Measurements from ENCODE around the gene ATG13. TPM values are rescaled to one million over a fixed set of nuclear protein-coding genes. Genes with fewer than 3 reads are reported as not detected.
A peak's percentile ranks its signal among the peaks of the same experiment; 100 is the strongest.

Gene ATG13
- total RNA-seq, 6 experiments from 2014 or later, result 34.5 to 60.9 (median 41.1) TPM

DNA sequence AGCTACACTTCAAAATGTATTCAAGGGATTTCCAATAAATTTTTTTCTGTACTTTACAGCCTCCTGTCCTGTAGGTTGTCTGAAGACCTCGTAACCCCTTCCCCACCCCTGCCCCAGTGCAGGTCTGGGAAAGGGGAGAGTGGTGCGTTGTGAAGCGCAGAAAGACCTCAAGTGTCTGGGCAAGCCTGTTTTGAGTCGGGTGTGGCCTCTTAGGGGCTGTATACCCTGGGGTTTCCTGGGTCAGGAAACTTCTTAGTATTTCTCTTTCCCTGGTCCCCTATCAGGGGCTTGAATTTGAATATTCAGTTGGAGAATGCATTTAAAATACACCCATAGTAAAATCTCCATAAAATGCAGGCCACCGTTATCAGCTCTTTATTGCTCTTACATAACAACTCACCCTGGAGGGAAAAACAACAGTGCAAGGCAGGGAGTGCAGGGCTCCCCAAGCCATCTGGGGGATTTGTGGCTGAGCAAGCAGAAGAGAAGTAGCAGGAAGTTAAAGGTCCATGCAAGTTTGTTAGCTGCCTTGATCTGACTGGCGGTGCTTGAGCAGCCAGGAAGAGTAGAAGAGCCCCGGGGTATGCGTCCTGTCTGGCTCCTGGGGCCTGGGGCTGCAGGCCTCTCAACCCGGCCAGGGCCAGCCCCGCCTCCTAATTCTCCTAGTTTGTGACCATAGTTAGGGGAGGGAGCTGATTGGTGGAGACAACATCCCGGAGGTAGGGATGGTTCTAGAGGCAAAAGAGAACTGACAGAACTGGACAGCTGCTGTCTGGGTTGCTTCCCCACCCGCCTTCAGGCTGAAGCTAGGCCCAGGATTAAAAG lies 57.3 kb downstream of the ATG13 start:
- DNase-seq, result peak in 1 of 3 donors; percentile 10
- peak overlapping the region; percentile 74 to 93 (median 87) for H3K27ac ChIP-seq
- intact Hi-C loops (cut with DNase I), result no loop called here
- TF ChIP-seq, protein P1, sequence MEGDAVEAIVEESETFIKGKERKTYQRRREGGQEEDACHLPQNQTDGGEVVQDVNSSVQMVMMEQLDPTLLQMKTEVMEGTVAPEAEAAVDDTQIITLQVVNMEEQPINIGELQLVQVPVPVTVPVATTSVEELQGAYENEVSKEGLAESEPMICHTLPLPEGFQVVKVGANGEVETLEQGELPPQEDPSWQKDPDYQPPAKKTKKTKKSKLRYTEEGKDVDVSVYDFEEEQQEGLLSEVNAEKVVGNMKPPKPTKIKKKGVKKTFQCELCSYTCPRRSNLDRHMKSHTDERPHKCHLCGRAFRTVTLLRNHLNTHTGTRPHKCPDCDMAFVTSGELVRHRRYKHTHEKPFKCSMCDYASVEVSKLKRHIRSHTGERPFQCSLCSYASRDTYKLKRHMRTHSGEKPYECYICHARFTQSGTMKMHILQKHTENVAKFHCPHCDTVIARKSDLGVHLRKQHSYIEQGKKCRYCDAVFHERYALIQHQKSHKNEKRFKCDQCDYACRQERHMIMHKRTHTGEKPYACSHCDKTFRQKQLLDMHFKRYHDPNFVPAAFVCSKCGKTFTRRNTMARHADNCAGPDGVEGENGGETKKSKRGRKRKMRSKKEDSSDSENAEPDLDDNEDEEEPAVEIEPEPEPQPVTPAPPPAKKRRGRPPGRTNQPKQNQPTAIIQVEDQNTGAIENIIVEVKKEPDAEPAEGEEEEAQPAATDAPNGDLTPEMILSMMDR (IDR thresholded peaks at IDR 0.05), result no peak
- TF ChIP-seq POLR2A (IDR thresholded peaks at IDR 0.05), result peak; percentile 26
- H3K4me3 ChIP-seq, result no peak overlapping the region
- H3K36me3 ChIP-seq, result peaks cover 3 to 54% (median 22%) of the 10 kb centered on the region in 4 donors
- H3K4me1 ChIP-seq, result peaks cover 2 to 31% (median 17%) of the 10 kb centered on the region in 4 donors
- no peaks in the 10 kb centered on the region for H3K27me3 ChIP-seq
- ATAC-seq, result peak in 2 of 4 donors; percentile 1 to 12
- WGBS (ENCODE audit: insufficient coverage, low coverage, low lambda C conversion rate, missing lambda C conversion rate), result 53% methylated on average over 4 of the region's 12 CpGs
- H3K9me3 ChIP-seq, result no peaks in the 10 kb centered on the region

- Histone ChIP-seq H3K4me1 (peaks cover 2 to 31% (median 17%) of the 10 kb centered on the region in 4 donors), H3K27ac (peak overlapping the region; percentile 74 to 93 (median 87)), H3K4me3 (no peak overlapping the region), H3K9me3 (no peaks in the 10 kb centered on the region), H3K27me3 (no peaks in the 10 kb centered on the region), H3K36me3 (peaks cover 3 to 55% (median 26%) of the 10 kb centered on the region in 4 donors)
- 21% methylated on average over 3 of the region's 4 CpGs for WGBS (ENCODE audit: insufficient coverage, low coverage, low lambda C conversion rate, missing lambda C conversion rate)
- peak; percentile 55 to 81 (median 72) for DNase-seq
- intact Hi-C loops (cut with DNase I), result no loop called here
- no peak for TF ChIP-seq POLR2A (IDR thresholded peaks at IDR 0.05)
- TF ChIP-seq, protein P1 (IDR thresholded peaks at IDR 0.05), result peak in 1 of 4 donors; percentile 13
- peak; percentile 72 to 83 (median 80) for ATAC-seq
Observed at GRCh38 chr11:46675288-46675851, 58.0 kb downstream of the ATG13 start.

DNA sequence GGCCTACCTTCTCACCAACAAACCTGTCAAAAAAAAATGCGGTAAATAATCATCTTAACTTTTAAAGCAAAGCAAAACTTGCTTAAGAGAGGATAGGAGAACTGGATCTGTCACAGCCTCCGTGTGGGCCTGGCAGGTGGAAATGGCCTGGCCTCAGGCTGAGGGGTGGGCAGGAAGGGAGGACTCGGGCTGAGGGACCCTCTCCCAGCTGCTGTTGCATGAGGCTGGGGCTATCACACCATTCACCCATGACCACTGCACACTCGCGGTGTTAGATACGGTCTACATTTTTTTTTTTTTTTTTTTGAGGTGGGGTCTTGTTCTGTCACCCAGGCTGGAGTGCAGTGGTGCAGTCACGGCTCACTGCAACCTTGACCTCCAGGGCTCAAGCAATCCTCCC lies 58.6 kb downstream of the ATG13 start:
- H3K4me3 ChIP-seq, result no peak overlapping the region
- peak in 1 of 3 donors; percentile 44 for DNase-seq
- no peak for ATAC-seq
- TF ChIP-seq, protein P1 (IDR thresholded peaks at IDR 0.05), result no peak
- no peak for TF ChIP-seq POLR2A (IDR thresholded peaks at IDR 0.05)
- H3K4me1 ChIP-seq, result peaks cover 2 to 31% (median 17%) of the 10 kb centered on the region in 4 donors
- H3K27ac ChIP-seq, result peak overlapping the region; percentile 74 to 93 (median 87)
- H3K27me3 ChIP-seq, result no peaks in the 10 kb centered on the region
- intact Hi-C loops (cut with DNase I), result no loop called here
- peaks cover 3 to 55% (median 28%) of the 10 kb centered on the region in 4 donors for H3K36me3 ChIP-seq
- H3K9me3 ChIP-seq, result no peaks in the 10 kb centered on the region
- 90% methylated on average over 2 of the region's 7 CpGs for WGBS (ENCODE audit: insufficient coverage, low coverage, low lambda C conversion rate, missing lambda C conversion rate)

DNA sequence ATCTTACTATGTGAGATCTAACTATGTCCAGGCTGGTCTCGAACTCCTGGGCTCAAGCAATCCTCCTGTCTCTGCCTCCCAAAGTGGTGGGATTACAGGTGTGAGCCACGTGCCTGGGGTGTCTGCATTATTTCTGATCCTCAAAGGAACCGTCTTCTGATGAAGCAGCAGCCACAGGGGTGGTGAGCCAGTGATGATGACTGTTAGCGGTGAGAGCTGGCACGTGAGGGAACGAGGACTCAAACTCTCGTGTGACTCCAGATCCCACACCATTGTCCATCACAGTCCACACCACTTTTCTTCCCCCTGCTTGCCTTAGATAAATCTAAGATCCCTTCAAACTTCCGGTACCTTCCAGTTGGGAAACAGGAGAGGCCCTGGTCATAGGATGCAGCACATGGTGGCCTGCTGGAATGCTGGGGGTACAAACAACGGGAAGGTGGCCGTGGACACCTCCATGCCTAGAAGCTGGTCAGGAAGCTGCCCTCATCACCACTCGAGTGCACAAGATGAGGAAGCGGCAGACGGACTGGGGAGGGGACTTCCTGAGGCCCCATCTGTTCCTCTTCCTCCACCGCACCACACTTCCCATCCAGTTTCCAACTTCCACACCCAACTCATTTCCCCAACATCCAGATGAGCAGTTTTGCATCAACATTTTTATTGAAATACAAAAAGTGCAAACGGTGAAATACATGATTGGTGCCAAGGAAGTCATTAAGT lies 59.2 kb downstream of the ATG13 start:
- Histone ChIP-seq H3K9me3 (no peaks in the 10 kb centered on the region), H3K4me1 (peaks cover 2 to 31% (median 17%) of the 10 kb centered on the region in 4 donors), H3K36me3 (peaks cover 3 to 56% (median 28%) of the 10 kb centered on the region in 4 donors), H3K27me3 (no peaks in the 10 kb centered on the region), H3K4me3 (no peak overlapping the region), H3K27ac (peak overlapping the region in 2 of 3 donors; percentile 74 to 93)
- intact Hi-C loops (cut with DNase I), result no loop called here
- ATAC-seq (no peak), DNase-seq (peak in 2 of 3 donors; percentile 37 to 65)
- WGBS (ENCODE audit: insufficient coverage, low coverage, low lambda C conversion rate, missing lambda C conversion rate), result 72% methylated on average over 15 of the region's 15 CpGs
- TF ChIP-seq, protein P1 (IDR thresholded peaks at IDR 0.05), result no peak
- no peak for TF ChIP-seq POLR2A (IDR thresholded peaks at IDR 0.05)

Measured in right lobe of liver (tissue), 6 donors.